Pons (tissue), 1 donor: ENCODE measurements around the gene TRIM16.
"Not testable (repeated sequence)": the region's sequence is repeated elsewhere in the genome, so short reads cannot be mapped to it uniquely, and the experiment has no call there.

Experiments used
- DNase-seq: peaks from one replicate; pipeline ENCODE4 v3.0.0-alpha.2; 2016; ENCODE audit warnings: low spot score

TRIM16 gene

DNA sequence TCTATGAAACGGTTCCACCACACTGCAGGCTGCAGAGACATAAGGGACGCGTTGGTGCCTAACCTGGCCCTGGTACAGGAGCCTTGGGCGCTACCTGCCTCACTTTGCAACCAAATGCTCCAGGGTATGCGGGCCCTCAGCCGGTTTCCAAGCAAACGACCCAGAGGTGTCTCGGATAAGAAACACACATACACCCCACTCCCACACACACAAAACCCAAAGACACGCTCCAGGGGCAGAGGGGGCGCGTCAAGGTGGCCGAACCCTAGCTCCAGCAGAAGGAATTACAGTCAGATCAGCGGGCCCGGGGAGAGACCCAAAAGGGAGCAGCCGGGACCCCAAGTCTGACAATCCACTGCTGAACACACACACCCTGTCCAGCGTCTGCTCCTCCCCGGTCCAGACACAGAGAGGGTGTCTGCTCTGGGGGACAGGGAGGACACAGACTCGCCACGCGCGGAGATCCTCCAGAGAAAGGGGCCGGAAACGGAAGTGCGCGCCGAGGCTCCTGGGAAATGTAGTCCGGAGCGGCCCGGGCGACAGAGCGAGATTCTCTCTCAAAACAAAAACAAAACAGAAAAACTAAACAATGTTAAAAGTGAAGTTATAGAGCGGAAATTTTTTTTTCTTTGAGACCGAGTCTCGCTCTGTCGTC, at the start of gene TRIM16:
TSS of gene TRIM16 (minus strand) at position 488 of the 655 bp plus-strand sequence. CDS start 32,702 bp downstream, outside the sequence.
- peak; percentile 57 for DNase-seq

DNA sequence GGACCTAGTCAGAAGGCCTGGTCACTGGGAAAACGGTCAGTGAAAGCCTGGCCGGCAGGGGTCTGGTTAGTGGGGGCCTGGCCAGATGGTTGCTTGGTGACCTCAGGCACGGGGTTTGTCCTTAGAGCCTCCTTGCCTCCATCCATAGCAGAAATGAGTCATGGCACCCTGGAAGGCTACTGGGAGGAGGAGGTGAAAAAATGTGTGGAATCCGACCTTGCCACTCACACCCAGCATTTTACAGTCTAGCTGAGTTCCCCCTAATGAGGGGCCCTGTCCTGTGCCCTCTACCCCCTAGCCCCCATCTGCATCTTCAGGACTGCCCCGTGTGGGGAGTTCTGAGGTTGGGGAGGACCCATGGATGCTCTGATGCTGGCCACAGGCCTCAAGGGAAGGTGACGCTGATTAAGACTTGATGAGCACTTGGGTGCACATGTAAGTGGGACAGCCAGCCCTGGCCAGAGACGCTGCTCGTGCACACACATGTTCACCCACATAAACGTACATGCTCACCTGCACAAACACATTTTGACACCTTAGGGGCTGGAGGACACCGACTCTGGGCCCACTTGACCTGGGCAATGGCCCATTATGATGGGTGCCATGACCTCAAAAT, 49.2 kb upstream of the TRIM16 start:
- DNase-seq: not testable (repeated sequence)

DNA sequence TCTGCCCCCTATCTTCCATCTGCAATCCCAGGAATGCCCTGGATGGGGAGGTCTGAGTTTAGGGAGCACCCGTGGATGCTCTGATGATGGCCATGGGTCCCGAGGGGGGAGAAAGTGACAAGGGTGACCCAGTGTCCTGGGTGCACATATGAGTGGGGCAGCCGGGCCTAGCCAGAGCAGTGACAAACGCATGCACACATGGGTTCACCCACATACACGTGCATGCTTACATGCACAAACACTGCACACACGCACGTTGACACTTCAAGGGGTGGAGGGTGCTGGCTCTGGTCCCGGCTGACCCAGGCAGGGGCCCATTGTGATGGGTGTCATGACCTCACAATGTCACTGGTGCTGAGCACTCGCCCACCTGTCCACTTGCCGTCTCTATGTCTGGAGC, 47.8 kb upstream of the TRIM16 start, which contains the start of gene TBC1D26:
TSS of gene TBC1D26 (plus strand) at position 384 of the 400 bp plus-strand sequence. CDS start 3,066 bp downstream, outside the sequence.
- not testable (repeated sequence) for DNase-seq

DNA sequence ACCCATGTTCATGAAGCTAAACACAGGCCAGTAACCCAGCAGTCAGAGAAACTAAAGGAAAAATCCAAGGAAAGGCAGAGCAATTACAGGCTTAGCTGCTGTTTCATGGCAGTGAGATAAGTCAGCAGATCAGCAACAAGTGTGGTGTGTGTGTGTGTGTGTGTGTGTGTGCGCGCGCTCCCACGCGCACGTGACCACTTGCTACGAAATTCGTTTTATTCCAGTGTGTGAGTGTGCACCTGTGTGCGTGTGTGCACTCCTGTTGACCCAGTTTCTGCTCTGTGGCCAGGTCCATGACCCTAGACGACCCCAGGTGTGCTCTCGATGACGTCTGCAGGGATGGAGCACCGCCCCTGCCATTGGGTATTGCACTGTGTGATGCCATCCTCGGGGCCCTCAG, 46.4 kb upstream of the TRIM16 start:
- DNase-seq: not testable (repeated sequence)

DNA sequence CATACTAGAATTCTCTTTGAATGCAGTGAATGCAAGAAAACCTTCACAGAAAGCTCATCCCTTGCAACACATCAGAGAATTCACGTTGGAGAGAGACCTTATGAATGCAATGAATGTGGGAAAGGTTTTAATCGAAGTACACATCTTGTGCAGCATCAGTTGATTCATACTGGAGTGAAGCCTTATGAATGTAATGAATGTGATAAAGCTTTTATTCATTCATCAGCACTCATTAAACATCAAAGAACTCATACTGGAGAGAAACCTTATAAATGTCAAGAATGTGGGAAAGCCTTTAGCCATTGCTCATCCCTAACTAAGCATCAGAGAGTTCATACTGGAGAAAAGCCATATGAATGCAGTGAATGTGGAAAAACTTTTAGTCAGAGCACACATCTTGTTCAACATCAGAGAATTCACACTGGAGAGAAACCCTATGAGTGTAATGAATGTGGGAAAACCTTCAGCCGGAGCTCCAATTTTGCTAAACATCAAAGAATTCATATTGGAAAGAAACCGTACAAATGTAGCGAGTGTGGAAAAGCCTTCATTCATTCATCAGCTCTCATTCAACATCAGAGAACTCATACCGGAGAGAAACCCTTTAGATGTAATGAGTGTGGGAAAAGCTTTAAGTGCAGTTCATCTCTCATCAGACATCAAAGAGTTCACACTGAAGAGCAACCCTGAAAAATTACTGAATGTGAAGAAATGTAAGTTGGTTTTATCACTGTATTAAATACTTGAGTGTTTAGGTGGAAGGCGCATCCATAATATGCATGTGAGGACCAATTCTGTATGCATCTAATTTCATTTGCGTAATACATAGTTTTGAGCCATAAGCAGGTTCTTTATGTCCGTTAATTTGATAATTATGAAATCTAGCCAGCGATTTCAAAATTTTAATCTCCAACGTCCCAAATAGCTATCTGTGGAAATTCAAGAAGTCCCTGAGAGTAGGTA, 32.8 kb upstream of the TRIM16 start:
- not testable (repeated sequence) for DNase-seq

DNA sequence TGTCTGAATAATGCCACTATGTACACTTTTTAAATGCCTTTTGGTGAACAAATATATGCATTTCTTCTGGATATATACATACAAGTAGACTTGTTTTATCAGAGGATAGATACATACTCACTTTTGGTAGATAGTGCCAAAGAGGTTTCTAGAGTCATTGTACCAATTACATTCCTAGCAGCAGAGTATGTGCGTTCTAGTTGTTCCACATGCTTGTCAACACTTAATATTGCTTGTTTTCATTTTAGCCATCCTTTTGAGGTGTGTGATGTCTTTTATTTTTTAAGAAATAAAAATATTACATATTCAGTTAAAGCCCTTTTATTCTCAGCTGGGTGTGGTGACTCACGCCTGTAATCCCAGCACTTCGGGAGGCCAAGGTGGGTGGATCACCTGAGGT, 24.8 kb upstream of the TRIM16 start:
- not testable (repeated sequence) for DNase-seq

GRCh38 chr17:15704813-15705212, 20.7 kb upstream of the TRIM16 start:
- DNase-seq: not testable (repeated sequence)

GRCh38 chr17:15704239-15704638, 20.1 kb upstream of the TRIM16 start:
- DNase-seq: not testable (repeated sequence)

DNA sequence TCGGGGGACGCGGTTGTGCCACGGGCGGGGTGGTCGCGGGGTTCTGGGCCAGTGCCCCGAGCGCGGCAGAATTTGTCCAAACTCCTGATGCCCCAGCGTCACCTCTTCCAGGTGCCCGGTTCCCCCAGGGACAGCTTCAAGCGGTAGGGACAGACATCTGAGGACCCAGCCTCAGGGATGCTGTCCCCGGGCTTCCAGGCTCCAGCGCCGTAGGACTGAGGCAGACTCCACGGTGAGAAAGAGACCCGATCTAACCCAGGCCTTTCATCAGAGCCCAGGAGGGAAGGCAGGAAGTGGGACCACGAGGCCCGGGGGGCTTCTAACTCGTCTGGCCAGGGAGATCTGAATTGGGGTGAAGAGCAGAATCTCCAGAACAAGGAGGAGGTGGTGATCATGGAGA, 15.8 kb upstream of the TRIM16 start:
- DNase-seq: not testable (repeated sequence)

DNA sequence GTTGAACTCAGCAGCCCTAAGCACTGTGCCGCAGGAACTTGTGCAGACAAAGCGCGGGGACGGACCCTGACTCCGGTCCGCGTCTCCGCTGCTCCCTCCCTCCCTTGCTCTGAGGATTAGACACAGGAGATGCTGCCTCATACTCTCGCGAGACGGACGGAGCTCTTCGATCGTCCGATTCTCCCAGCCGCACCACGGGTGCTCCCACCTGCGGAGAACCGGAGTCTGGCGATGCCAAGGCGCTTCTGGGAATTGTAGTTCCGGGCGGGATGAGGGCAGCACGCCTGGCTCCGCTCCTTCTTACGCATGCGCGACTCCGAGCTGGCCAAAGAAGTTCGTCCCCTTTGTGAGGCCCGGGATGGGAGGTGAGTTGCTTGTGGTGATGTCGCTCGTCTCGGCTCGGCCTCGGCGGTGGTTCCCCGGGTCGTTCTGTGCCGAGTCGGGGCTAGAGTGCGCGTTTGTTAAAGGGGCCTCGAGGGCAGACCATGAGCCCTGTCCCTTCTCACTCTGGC, 15.4 kb upstream of the TRIM16 start, which contains the start of gene ZNF286A:
TSS of gene ZNF286A (plus strand) at position 340 of the 512 bp plus-strand sequence. CDS start 578 bp downstream, outside the sequence.
- DNase-seq: peak; percentile 99

DNA sequence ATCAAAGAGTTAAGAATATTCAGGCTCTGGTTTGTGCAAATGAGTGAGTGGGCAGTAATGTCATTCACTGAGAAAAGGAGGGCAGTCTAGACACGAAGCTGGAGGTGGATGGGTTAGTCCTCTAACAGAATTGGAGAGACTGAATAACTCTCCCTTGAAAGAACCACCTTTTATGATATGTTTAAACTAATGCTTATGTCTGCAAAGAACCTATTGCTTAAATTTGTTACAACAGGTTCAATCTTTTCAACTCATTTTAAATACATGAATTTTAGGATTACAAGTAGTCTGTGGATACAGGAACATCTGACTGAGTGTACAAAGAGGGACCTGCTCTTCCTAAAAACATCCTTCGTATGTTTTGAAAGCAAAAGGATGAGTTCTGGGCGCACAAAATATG, 14.9 kb upstream of the TRIM16 start:
- peak; percentile 32 for DNase-seq

GRCh38 chr17:15687494-15687893, 3.4 kb upstream of the TRIM16 start:
- DNase-seq: not testable (repeated sequence)

DNA sequence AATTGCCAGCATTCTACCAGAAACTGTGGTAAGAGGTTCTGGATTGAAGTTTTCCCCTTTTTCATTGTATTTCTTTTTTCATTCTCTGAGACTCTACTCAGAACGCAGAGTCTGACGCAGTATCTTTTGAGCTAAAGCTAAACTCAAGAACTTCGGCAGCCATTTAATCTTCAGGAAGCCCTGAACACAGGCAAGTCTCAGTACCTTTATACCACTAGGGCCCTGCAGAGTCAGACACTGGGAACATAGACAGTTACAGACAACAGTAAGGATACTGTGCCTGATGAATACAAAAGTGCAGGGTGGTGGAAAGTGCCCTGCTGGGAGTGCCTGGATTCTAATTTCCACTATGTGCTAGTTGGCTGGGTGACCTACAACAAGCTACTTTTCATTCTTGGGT, 976 bp downstream of the TRIM16 start:
- not testable (repeated sequence) for DNase-seq

DNA sequence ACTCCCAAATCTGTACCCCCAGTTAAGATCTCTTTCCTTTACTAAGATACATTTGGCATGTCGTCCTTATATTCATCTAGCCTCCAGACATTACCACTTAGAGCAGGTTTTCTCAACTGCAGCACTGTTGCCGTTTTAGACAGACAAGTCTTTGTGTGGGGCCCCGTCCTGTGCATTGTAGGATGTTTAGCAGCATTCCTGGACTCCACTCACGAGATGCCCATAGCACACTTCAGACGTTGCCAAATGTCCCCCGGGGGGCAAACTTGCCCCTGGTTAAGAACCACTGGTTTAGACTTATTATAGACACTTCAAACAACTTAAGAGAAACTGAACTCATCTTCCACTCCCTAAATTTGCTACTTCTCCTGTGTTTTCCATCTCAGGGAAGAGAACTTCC, 8.1 kb downstream of the TRIM16 start:
- not testable (repeated sequence) for DNase-seq

- not testable (repeated sequence) for DNase-seq
Measured at GRCh38 chr17:15674640-15675039, 9.5 kb downstream of the TRIM16 start.

GRCh38 chr17:15669526-15669925, 14.6 kb downstream of the TRIM16 start:
- not testable (repeated sequence) for DNase-seq

DNA sequence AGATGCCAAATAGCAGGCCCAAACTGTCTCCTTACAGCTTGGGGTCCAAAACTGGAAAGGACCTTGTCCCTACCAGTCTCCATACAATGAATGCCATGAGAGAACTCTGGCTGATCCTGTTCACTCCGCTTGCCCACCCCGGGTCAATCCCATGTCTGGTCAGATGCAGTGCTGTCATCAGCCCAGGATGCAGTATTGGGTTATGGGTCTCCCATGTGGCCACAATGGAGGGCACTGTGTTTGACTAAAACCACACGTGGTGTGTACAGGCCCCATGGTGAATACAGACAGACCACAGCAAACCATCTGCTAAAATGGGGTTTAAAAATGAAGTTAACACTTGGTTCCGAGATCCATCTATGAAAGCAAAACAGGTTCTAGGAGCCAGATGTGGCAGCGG, 20.4 kb downstream of the TRIM16 start:
- DNase-seq: no peak

DNA sequence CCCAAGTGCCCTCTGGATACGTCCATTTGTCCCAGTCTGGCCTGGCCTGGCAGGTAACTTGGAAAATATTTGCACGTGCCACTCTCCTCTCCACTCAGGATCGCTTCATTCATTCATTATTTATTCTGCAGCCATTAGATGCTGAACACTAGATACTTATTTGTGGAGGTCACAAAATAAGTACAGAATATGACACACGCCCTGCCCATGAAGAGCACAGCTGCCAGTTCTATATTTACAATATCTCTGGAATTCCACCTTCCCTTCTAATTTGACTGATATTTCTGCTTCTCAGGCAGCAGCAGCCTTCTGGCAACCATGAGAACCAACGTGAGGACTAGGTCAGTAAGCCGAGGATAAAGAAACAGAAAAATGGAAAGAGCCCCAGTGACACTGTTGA, 20.9 kb downstream of the TRIM16 start:
- no peak for DNase-seq

- no peak for DNase-seq
Measured at GRCh38 chr17:15662681-15663080, 21.4 kb downstream of the TRIM16 start.

GRCh38 chr17:15660077-15660476, 24.0 kb downstream of the TRIM16 start:
- DNase-seq: no peak

DNA sequence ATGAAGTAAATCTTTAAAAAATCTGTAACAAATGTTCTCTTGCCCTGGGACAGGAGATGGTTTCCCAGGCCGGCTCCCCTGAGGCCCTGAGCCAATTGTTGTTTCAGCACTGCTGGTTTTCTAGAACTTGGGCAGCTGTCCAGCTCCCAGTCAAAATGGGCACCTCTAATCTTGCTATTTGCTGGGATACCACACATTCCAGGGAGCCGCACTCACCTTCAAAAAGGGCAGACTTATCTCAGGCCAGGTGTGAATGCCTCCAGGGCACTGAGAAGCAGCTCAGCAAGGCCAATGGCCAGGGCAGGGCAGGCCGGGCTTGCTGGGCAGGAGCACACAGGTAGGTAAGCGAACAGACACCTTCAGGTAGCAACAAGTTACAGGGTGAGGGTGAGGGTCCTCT, 24.4 kb downstream of the TRIM16 start:
- no peak for DNase-seq

DNA sequence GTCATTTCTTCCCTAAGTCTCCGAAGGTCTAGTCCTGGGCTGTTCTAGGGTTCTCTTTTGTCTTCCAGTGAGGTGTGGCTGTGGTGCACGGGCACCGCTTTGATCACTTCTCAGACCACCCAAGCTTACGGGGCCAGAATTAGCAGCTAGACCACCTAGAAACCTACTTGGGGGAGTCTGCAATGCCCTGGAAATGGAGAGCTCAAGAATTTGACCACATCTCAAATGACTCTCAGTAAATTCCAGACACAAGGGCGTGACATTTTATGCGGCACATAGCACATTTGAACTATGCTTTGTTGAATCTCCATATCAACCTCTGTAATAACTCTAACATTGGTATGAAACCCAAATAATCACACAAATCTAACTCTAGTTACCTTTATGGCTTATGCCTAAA, 24.9 kb downstream of the TRIM16 start:
- no peak for DNase-seq
